Osteocyte (in vitro differentiated cells): ENCODE data around the gene OSMR. TPM values are rescaled to one million over a fixed set of nuclear protein-coding genes. Genes with fewer than 3 reads are reported as not detected.

ENCODE experiments used
- DNase-seq: peaks from one replicate; pipeline ENCODE4 v3.0.0; 2021; ENCODE audit warnings: mixed read lengths; ENCODE audit not compliant: unreplicated experiment; ENCODE audit errors: extremely low spot score
- H3K27ac Mint-ChIP-seq: one replicate; pipeline ENCODE4 v1.8.0; 2021; ENCODE audit warnings: mild to moderate bottlenecking, mixed read lengths; ENCODE audit not compliant: unreplicated experiment
- H3K27me3 Mint-ChIP-seq: one replicate; pipeline ENCODE4 v1.8.0; 2021; ENCODE audit warnings: mixed read lengths; ENCODE audit not compliant: unreplicated experiment
- H3K36me3 Mint-ChIP-seq: one replicate; pipeline ENCODE4 v1.8.0; 2021; ENCODE audit warnings: mixed read lengths; ENCODE audit not compliant: unreplicated experiment
- H3K4me1 Mint-ChIP-seq: one replicate; pipeline ENCODE4 v1.8.0; 2021; ENCODE audit warnings: mixed read lengths; ENCODE audit not compliant: unreplicated experiment
- H3K4me3 Mint-ChIP-seq: one replicate; pipeline ENCODE4 v1.8.0; 2021; ENCODE audit warnings: mild to moderate bottlenecking, moderate library complexity, mixed read lengths; ENCODE audit not compliant: unreplicated experiment
- H3K9me3 Mint-ChIP-seq: one replicate; pipeline ENCODE4 v1.8.0; 2021; ENCODE audit warnings: mixed read lengths; ENCODE audit not compliant: unreplicated experiment
- CTCF ChIP-seq: fragments of 200-600 bp; sonication (generic); IDR thresholded peaks from 2 replicates; pipeline ENCODE4 v1.5.0; 2021; ENCODE audit warnings: antibody characterized with exemption, mild to moderate bottlenecking, moderate library complexity
- total RNA-seq: library from RNA; stranded (reverse); gene quantifications from 2 replicates; pipeline ENCODE4 v1.2.1, GENCODE V29; 2021

Gene OSMR
- total RNA-seq, 1 donor from 2014 or later = 33.1 TPM

- peak; percentile 92 for DNase-seq
- Mint-ChIP-seq H3K36me3 (no peaks in the 10 kb centered on the region), H3K27ac (peak overlapping the region; percentile 23), H3K4me3 (no peak overlapping the region), H3K27me3 (no peaks in the 10 kb centered on the region), H3K9me3 (no peaks in the 10 kb centered on the region), H3K4me1 (peaks cover 43% of the 10 kb centered on the region)
- TF ChIP-seq CTCF = peak; percentile 93
These were observed 36.1 kb upstream of the OSMR start for GRCh38 chr5:38809388-38810359.

GRCh38 chr5:38814879-38815278 lies 30.9 kb upstream of the OSMR start:
- peaks cover 4% of the 10 kb centered on the region for H3K4me1 Mint-ChIP-seq
- no peak overlapping the region for H3K4me3 Mint-ChIP-seq
- no peak for DNase-seq
- peaks cover 5% of the 10 kb centered on the region for H3K36me3 Mint-ChIP-seq
- TF ChIP-seq CTCF = no peak
- peaks cover 3% of the 10 kb centered on the region for H3K9me3 Mint-ChIP-seq
- no peaks in the 10 kb centered on the region for H3K27me3 Mint-ChIP-seq
- H3K27ac Mint-ChIP-seq = no peak overlapping the region

- no peak for TF ChIP-seq CTCF
- no peaks in the 10 kb centered on the region for H3K4me1 Mint-ChIP-seq
- no peak overlapping the region for H3K4me3 Mint-ChIP-seq
- DNase-seq = no peak
- H3K27ac Mint-ChIP-seq = no peak overlapping the region
- peaks cover 8% of the 10 kb centered on the region for H3K9me3 Mint-ChIP-seq
- peaks cover 5% of the 10 kb centered on the region for H3K36me3 Mint-ChIP-seq
- H3K27me3 Mint-ChIP-seq = no peaks in the 10 kb centered on the region
These were observed 29.5 kb upstream of the OSMR start for GRCh38 chr5:38816083-38817030.

GRCh38 chr5:38821679-38822078 lies 24.1 kb upstream of the OSMR start:
- no peak overlapping the region for H3K27ac Mint-ChIP-seq
- peaks cover 9% of the 10 kb centered on the region for H3K36me3 Mint-ChIP-seq
- TF ChIP-seq CTCF = no peak
- H3K4me1 Mint-ChIP-seq = peaks cover 18% of the 10 kb centered on the region
- H3K27me3 Mint-ChIP-seq = no peaks in the 10 kb centered on the region
- H3K9me3 Mint-ChIP-seq = peaks cover 8% of the 10 kb centered on the region
- H3K4me3 Mint-ChIP-seq = no peak overlapping the region
- no peak for DNase-seq
